ENCODE measurements around the gene MLLT1. TPM values are rescaled to one million over a fixed set of nuclear protein-coding genes. Genes with fewer than 3 reads are reported as not detected.
A peak's percentile ranks its signal among the peaks of the same experiment; 100 is the strongest.

Gene MLLT1
- total RNA-seq (40.2 and 45.7 TPM in 2 replicates), polyA plus RNA-seq (15.3 and 19.4 TPM in 2 replicates), polyA minus RNA-seq (9.5 and 14.5 TPM in 2 replicates)
- 5.5 TPM for total RNA-seq (2013)

GRCh38 chr19:6279931-6280591, at the start of gene MLLT1:
MLLT1 (minus strand) TSS chr19:6279975; CDS start chr19:6279784, 191 bp downstream.
- DNase-seq (peak; percentile 97), ATAC-seq (ENCODE audit: low read depth) (peak; percentile 97)
- H3K36me3 ChIP-seq (replicated peaks in 1 of 2; ENCODE audit: control extremely low read depth in 1 of 2, control insufficient read depth in 1 of 2, extremely low read depth in 1 of 2, insufficient read depth in 2 of 2, low read length in 1 of 2): no peaks in the 10 kb centered on the region
- under 1% methylated on average over 52 of the region's 66 CpGs for WGBS (ENCODE audit: insufficient coverage)
- peak within 1 kb of the TSS; percentile 29 to 77 for H3K27ac ChIP-seq (ENCODE audit: low read length in 2 of 2)
- CTCF ChIA-PET: no interaction called here
- peak within 1 kb of the TSS; percentile 99 for H3K4me2 ChIP-seq (replicated peaks; ENCODE audit: low read depth, low read length, poor library complexity, severe bottlenecking)
- H3K4me3 ChIP-seq (ENCODE audit: control extremely low read depth in 1 of 5, extremely low read depth in 1 of 5, insufficient read depth in 1 of 5, low read depth in 2 of 5, low read length in 4 of 5): peak within 1 kb of the TSS; percentile 44 to 85 (median 62)
- no peaks in the 10 kb centered on the region for H3K9me3 Mint-ChIP-seq (ENCODE audit: insufficient read depth)
- H3K4me1 Mint-ChIP-seq: peaks cover 27% of the 10 kb centered on the region
- H3K27ac Mint-ChIP-seq: peak within 1 kb of the TSS; percentile 64
- peaks cover 15 to 23% of the 10 kb centered on the region in 2 donors for H3K4me1 ChIP-seq (ENCODE audit: control insufficient read depth in 2 of 2, insufficient read depth in 2 of 2, low read length in 2 of 2)
- TF ChIP-seq CTCF (IDR thresholded peaks at IDR 0.05): peak; percentile 90
- no peak for TF ChIP-seq EZH2 (IDR thresholded peaks at IDR 0.05; ENCODE audit: borderline replicate concordance, insufficient read depth, low read depth, low read length, poor library complexity, severe bottlenecking)
- peak within 1 kb of the TSS; percentile 74 for H3K9ac ChIP-seq (ENCODE audit: low read length)
- H3K9me3 ChIP-seq (ENCODE audit: control extremely low read depth in 1 of 3, control insufficient read depth in 2 of 3, insufficient read depth in 1 of 3, low read length in 2 of 3): peaks cover 0 to 4% (median 2%) of the 10 kb centered on the region in 3 donors
- H2AFZ ChIP-seq (ENCODE audit: insufficient read depth, low read depth, low read length, poor library complexity, severe bottlenecking): peak within 1 kb of the TSS; percentile 64
- intact Hi-C loops (cut with micrococcal nuclease): loop anchor here (1.0 to 5.0 kb wide), 5 partner anchors 81 to 582 kb away; partner anchors contain the start of genes ALKBH7 and CLPP
- no peaks in the 10 kb centered on the region for H3K27me3 ChIP-seq (replicated peaks in 1 of 4; ENCODE audit: control extremely low read depth in 1 of 4, control insufficient read depth in 3 of 4, insufficient read depth in 4 of 4, low read length in 3 of 4)
- H3K4me3 Mint-ChIP-seq: peak within 1 kb of the TSS; percentile 89
- H3K27me3 Mint-ChIP-seq: no peaks in the 10 kb centered on the region
- H4K20me1 ChIP-seq (ENCODE audit: control insufficient read depth, insufficient read depth, low read length, poor library complexity, severe bottlenecking): peaks cover 41% of the 10 kb centered on the region
- peaks cover 44% of the 10 kb centered on the region for H3K79me2 ChIP-seq (ENCODE audit: control insufficient read depth, insufficient read depth, low read length)
- POLR2A ChIA-PET: no interaction called here

GRCh38 chr19:6326815-6327214, 47.0 kb upstream of the MLLT1 start:
- intact Hi-C loops (cut with micrococcal nuclease): no loop called here
- DNase-seq: no peak
- H3K9me3 ChIP-seq (ENCODE audit: control extremely low read depth in 1 of 3, control insufficient read depth in 2 of 3, insufficient read depth in 1 of 3, low read length in 2 of 3): peaks cover 0 to 3% (median 0%) of the 10 kb centered on the region in 3 donors
- WGBS (ENCODE audit: insufficient coverage): 87% methylated on average over 5 of the region's 5 CpGs
- ChIA-PET CTCF (interaction anchor here (0.6 kb wide), 1 partner anchor 538 kb away, joined by 3 read pairs; no protein-coding TSS in a partner anchor), POLR2A (no interaction called here)
- no peak overlapping the region for H3K4me2 ChIP-seq (replicated peaks; ENCODE audit: low read depth, low read length, poor library complexity, severe bottlenecking)
- no peaks in the 10 kb centered on the region for H3K36me3 ChIP-seq (replicated peaks in 1 of 2; ENCODE audit: control extremely low read depth in 1 of 2, control insufficient read depth in 1 of 2, extremely low read depth in 1 of 2, insufficient read depth in 2 of 2, low read length in 1 of 2)
- H3K27me3 ChIP-seq (replicated peaks in 1 of 4; ENCODE audit: control extremely low read depth in 1 of 4, control insufficient read depth in 3 of 4, insufficient read depth in 4 of 4, low read length in 3 of 4): no peaks in the 10 kb centered on the region
- H4K20me1 ChIP-seq (ENCODE audit: control insufficient read depth, insufficient read depth, low read length, poor library complexity, severe bottlenecking): no peaks in the 10 kb centered on the region
- H3K27ac Mint-ChIP-seq: no peak overlapping the region
- no peak overlapping the region for H2AFZ ChIP-seq (ENCODE audit: insufficient read depth, low read depth, low read length, poor library complexity, severe bottlenecking)
- TF ChIP-seq CTCF (IDR thresholded peaks at IDR 0.05): no peak
- TF ChIP-seq EZH2 (IDR thresholded peaks at IDR 0.05; ENCODE audit: borderline replicate concordance, insufficient read depth, low read depth, low read length, poor library complexity, severe bottlenecking): no peak
- H3K4me3 Mint-ChIP-seq: no peak overlapping the region
- H3K4me1 ChIP-seq (ENCODE audit: control insufficient read depth in 2 of 2, insufficient read depth in 2 of 2, low read length in 2 of 2): no peaks in the 10 kb centered on the region
- no peak overlapping the region for H3K4me3 ChIP-seq (ENCODE audit: control extremely low read depth in 1 of 5, extremely low read depth in 1 of 5, insufficient read depth in 1 of 5, low read depth in 2 of 5, low read length in 4 of 5)
- ATAC-seq (ENCODE audit: low read depth): no peak
- no peaks in the 10 kb centered on the region for H3K9me3 Mint-ChIP-seq (ENCODE audit: insufficient read depth)
- no peaks in the 10 kb centered on the region for H3K79me2 ChIP-seq (ENCODE audit: control insufficient read depth, insufficient read depth, low read length)
- no peaks in the 10 kb centered on the region for H3K4me1 Mint-ChIP-seq
- no peak overlapping the region for H3K27ac ChIP-seq (ENCODE audit: low read length in 2 of 2)
- peaks cover 18% of the 10 kb centered on the region for H3K27me3 Mint-ChIP-seq
- H3K9ac ChIP-seq (ENCODE audit: low read length): no peak overlapping the region

Data from B cell (primary cell).